B cell (primary cell): ENCODE data around the gene SMARCE1.

Source experiments
- CTCF ChIP-seq: fragments of 200-600 bp; IDR thresholded peaks from one replicate; pipeline ENCODE4 v1.8.0; 2022; ENCODE audit warnings: antibody characterized with exemption, mild to moderate bottlenecking
- EZH2 ChIP-seq: IDR thresholded peaks from 2 replicates; pipeline ENCODE4 v1.6.1; 2012; ENCODE audit warnings: borderline replicate concordance, low read depth, mild to moderate bottlenecking, moderate library complexity, low read length; ENCODE audit not compliant: insufficient read depth, poor library complexity, severe bottlenecking

DNA sequence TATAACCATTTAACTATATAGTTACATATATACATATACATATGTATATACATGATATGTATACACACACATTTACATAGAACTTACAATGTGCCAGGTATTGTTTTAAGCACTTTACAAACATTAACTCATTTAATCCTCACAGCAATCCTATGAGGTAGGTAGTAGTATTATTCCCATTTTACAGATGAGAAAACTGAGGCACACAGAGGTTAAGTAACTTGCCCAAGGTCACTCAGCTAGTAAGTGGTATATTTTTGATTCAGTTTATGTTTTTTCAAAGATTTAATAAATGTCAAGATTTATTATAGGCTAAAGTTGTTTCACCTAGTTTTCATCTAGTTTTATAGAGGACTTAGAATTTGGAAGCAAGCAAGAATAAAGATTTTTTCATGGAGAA is 10.8 kb upstream of the SMARCE1 start:
- TF ChIP-seq EZH2 (no peak), CTCF (no peak)
